Activated CD4-positive, alpha-beta T cell treated with anti-CD3 and anti-CD28 coated beads, Interleukin-2, amount 50 U/mL, for 1 hour (primary cell): ENCODE results near the gene IFT52.
"Not testable (repeated sequence)": the region's sequence is repeated elsewhere in the genome, so short reads cannot be mapped to it uniquely, and the experiment has no call there.

Source experiments
- DNase-seq: peaks from one replicate; pipeline ENCODE4 v3.0.0-alpha.2; 2020

The IFT52 gene

DNA sequence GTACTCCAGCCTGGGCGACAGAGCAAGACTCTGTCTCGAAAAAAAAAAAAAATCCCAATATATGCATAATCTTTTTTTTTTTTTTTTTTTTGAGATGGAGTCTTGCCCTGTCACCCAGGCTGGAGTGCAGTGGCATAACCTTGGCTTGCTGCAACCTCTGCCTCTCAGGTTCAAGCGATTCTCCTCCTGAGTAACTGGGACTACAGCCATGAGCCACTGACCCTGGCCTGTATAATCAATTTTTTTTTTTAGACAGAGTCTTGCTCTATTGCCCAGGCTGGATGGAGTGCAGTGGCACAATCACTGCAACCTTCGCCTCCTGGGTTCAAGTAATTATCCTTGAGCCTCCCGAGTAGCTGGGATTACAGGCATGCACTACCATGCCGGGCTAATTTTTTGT, 64.4 kb downstream of the IFT52 start:
- not testable (repeated sequence) for DNase-seq

DNA sequence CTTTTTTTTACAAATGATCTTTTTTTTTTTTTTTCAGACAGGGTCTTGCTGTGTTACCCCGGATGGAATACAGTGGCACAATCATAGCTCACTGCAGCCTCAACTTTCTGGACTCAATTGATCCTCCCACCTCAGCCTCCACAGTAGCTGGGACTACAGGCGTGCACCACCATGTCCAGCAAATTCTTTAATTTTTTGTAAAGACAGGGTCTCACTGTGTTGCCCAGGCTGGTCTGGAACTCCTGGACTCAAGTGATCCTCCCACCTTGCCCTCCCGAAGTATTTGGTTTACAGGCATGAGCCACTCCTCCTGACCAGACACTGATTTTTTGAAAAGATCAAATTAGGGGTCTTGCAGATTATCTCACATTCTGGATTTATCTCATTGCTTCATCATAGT, 65.2 kb downstream of the IFT52 start:
- no peak for DNase-seq

DNA sequence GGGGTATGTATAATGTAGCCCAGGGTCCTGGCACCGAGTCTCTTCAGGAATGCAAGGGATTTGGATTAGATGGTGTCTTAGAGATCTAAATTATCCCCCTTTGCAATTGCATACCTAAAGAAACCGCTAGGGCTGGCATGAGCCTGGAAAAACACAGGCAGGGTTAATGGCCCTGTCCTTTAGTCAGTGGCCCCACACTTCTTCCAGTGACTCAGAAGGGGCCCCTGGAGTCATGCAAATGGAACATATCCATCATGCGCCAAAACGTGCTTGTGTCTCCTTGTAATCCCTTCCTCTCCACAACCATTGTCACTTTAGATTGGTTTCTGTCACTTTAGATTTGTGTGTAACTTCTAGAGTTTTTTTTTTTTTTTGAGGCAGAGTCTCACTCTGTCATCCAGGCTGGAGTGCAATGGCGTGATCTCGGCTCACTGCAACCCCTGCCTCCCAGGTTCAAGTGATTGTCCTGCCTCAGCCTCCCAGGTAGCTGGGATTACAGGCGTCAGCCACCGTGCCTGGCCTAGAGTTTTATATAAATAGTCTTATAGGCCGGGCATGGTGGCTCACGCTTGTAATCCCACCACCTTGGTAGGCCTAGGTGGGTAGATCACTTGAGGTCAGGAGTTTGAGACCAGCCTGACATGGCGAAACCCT, 67.5 kb downstream of the IFT52 start:
- DNase-seq = no peak

DNA sequence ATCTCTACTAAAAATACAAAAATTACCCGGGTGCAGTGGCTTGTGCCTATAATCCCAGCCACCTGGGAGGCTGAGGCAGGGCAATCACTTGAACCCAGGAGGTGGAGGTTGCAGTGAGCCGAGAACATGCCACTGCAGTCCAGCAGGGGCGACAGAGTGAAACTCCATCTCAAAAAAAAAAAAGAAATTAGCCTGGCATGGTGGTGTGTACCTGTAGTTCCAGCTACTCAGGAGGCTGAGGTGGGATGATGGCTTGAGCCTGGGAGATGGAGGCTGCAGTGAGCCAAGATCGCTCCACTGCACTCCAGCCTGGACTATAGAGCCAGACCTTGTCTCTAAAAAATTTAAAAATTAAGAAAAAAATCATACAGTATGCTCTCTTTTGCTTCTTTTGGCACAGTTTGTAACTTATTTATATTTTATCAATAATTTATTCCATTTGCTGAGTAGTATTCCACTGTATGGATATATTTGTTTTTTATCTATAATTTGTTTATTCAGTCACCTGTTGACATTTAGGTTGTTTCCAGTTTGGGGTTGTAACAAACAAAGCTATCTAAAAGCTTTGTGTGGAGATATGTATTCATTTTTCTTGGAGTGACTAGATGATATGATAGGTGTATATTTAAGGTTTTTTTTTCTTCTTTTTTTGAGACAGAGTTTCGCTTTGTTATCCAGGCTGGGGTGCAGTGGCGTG, 68.1 kb downstream of the IFT52 start:
- no peak for DNase-seq

DNA sequence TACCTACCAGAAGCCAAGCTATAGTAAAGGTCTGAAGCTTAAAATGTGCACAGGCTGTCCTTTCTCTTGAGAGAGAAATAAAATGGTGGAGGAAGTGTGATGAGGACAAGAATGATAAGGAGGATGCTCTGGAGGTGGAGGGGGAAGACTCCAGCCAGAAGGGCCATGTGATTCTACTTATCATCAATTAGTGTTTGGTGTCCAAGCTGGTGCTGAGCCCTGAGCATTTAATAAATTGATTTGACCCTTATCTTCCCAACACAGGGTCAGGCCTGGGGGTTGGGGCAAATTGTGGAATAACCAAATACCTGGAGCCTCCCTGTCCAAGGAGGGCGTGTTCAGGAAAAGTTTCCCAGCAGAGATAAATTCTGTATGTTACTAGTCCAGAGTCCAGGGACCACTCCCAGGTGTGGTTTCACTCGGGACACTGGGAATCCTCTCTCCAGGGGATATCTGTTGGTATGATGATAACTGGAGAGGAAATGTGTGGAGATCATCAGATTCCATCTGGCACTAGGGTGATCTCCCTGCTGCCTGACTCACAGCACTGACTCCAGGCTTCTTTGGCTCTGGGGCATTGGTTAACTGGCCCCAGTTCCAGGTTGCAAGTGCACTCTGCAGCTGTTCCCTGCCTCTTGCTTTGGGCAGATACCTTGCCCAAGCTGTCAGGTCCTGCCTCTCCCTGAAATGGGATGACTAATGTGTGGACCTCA, 72.4 kb downstream of the IFT52 start:
- no peak for DNase-seq

DNA sequence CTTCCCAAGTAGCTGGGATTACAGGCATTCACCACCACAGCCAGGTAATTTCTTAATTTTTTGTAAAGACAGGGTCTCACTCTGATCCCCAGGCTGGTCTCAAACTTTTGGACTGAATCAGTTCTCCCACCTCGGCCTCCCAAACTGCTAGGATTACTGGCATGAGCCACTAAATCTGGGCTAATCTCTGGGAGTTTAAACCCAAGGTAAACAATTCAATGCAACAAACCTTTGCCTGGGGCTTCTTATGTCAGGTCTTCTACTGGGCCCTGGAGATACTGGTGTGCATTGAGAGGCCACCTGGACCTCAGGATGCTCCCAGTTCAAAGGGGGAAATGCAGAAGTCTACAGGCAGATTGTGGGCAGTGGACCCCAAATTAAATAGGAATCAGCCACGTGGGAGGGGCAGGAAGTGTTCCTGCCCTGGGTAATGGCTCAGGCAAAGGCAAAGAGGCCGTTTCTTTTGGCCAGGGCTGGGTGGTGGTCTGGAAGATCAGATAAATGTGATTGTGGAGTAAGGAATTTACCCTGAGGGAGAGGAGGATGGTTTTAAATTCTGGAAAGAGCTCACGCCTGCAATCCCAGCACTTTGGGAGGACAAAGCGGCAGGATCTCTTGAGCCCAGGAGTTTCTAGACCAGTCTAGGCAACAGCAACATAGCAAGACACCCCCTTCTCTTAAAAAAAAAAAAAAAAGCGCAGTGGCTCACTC, 74.9 kb downstream of the IFT52 start:
- no peak for DNase-seq

DNA sequence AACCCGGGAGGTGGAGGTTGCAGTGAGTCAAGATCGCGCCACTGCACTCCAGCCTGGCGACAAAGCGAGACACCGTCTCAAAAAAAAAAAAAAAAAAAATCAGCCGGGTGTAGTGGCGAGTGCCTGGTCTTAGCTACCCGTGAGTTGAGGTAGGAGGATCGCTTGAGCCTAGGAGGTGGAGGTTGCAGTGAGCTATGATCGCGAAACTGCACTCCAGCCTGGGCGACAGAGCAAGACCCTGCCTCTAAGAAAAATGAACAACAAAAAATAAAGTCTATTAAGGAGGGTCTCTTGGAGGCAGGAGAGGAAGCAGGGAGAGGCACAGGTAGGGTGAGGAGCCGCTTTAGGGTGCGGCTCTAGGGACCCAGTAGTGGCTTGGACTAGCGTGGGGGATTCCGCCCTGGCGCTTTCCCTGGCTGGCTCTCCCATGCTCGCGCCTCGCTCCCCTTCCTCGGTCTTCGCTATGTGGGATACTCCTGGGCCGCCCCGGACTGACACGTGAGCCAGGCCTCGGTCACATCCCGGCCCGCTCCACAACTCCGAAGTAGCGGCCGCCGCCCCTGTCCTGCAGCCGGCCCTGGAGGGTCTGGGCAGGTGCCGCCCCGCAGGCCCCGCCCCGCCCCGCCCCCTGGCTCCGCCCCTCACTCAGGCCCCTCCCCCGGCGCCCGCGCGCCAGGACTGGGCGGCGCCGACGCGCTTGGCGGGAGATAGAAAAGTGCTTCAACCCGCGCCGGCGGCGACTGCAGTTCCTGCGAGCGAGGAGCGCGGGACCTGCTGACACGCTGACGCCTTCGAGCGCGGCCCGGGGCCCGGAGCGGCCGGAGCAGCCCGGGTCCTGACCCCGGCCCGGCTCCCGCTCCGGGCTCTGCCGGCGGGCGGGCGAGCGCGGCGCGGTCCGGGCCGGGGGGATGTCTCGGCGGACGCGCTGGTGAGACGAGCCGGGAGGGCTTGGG, 75.9 kb downstream of the IFT52 start, which contains the start of gene MYBL2:
MYBL2 (plus strand) TSS at position 739 of the 953 bp plus-strand sequence; CDS start at position 909, 170 bp downstream.
- DNase-seq = peak; percentile 69

DNA sequence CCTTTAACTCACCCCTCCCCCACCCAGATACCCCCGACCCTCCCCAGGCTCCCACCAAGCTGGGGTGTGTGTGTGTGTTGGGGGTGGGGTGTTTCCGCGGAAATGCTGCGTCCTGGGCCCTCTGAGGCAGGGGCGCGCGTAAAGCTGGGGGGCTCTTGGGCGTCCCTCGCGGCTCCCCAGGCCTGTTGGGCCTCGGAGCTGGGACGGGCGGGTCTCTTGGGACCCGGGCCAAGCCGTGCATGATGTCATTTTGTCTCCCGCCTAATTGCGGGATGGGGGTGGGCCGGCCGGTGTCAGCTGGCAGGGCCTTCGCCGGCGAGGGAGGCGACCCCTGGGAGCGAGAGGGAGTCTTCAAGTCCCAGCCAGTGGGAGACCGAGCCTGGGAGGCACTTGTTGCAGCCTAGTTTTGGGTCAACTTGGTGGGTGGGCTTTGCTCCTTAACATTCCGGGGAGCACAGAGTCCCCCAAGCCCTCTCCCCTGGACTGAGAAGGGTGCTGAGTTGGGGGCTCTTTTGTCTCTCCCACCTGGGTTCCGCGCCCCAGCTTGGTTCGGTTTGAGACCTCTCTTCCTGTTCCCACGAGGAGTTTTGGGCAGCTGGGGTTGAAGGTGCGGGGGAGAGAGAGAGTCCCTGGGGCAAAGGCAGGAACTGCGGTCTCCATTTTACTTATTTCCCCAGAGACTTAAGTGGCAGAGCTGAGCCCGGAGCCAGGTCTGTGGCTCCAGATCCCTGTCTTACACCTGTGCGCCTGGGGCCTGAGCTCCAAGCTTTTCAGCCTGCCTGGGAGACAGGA, 76.8 kb downstream of the IFT52 start:
- no peak for DNase-seq

DNA sequence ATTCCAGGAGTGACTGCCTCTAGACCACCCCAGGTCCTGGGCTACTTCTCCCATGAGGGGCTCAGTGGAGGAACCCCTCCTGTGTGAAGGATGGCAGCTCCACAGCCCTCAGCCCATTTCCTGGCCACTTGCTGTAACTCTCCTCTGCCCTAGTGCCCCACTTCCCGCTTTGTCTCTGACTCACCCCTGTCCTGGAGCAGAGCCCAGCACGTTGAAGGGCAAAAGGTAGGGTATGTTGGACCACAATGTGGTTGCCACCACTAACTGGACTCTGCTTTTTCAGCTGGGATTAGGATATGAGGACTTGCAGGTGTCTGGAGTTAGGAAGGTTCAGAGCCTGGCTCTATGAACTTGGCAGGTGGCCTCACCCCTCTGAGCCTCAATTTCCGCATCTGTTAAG, 78.6 kb downstream of the IFT52 start:
- DNase-seq = no peak

DNA sequence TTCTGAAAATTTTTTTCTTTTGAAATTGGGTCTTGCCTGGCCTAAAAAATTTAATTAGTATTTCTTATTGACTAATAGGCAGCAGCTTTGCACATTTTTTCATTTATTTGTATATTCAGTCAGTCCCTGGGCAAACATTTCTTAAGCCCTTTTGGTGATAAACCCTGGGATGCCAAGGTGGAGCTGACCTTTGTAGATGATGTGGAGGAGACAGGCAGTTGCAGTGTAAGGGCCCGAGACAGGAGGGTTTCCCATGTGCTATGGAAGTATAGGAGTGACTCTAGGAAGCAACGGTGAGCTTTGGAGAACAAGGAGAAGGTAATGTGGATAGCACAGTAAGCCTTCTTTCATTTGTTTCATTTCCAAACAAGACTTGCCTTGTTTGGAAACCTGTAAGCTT, 79.7 kb downstream of the IFT52 start:
- no peak for DNase-seq

DNA sequence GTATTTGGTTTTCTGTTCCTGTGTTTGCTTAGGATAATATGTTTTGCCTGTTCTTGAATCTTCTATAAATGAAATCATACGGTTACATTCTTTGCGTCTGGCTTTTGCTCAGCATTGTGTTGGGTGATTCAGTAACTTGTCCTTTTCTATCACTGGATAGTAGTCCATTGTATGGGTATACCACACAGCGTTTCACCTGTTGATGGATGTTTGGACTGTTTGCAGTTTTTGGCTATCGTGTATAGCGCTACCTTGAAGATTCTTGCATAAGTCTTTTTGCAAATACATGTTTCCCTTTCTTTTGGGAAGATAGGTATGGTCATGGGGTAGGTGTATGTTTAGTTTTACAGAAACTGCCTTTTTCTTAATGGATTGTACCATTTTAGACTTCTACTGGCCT, 85.6 kb downstream of the IFT52 start:
- DNase-seq = no peak

DNA sequence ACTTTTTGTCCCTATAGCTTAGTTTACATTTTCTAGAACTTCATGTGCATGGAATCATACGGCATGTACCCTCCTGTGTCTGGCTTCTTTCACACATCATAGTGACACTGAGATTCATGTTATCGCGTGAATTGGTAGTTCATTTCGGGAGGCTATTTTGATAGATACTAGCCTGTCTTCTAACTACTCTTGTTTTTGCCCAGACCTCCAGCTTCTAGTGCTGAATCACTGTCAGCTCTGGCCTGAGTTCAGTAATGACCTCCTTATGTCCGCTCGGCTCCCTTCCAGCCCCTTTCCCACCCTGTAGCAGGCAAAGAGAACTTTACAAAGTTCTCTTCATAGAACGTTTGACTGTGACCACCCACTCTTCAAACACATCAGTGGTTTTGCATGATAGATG, 90.2 kb downstream of the IFT52 start:
- no peak for DNase-seq

DNA sequence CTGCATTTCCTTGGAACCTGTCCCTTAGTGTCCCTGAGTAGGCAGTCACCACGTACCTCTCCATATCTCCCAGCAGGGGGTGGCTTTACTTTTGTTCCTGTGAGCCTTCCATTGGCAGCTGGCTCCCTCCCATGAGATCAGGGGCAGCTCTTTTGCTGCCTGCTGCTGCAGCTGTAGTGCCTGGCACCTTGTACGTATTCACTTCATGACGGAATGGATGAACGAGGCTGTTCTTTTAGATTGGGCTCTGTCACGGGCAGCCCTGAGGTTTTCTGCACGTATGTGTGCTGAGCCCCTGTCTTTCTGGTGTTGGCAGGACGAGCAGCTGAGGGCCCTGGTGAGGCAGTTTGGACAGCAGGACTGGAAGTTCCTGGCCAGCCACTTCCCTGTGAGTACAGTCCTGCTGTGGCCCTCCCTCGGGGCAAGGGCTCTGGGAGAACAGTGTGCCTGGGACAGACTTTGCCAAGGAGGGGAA, 90.8 kb downstream of the IFT52 start:
- no peak for DNase-seq

DNA sequence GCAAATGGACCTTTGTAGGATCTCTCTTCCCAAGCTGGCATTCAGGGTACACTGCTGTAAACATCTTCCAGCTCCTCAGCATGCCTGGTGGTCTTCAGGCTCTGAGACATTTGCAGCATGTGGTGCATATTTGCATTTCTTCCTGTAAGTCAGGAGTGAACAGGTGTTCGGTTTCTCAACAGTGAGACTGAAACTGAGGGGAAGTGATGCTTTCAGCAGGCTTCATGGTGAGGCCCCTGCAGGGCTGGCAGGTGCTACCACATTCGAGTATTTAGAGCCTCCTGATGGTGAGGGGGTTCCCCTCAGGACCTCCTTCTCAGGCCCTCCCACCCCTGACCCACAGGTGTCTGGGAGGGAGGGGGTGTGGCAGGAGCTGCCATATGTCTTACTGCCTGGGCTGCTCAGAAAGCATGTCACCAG, 91.3 kb downstream of the IFT52 start:
- DNase-seq = no peak

DNA sequence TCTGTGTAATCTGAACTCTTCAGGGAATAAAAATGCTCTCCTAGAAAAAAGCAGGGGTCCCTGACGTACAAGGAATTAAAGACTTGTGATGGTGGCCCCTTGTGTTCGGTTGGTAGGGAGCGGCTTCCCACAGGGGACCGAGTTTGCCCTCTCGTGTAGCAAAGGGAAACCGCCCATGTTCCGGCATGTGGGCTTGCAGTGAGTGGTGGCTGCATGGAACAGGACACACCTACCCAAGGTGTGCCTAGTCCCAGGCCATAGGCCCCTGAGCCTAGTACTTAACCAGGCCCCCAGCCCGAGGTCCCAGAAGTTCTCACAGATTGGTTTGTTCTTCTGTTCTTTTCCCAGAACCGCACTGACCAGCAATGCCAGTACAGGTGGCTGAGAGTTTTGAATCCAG, 91.7 kb downstream of the IFT52 start:
- no peak for DNase-seq

DNA sequence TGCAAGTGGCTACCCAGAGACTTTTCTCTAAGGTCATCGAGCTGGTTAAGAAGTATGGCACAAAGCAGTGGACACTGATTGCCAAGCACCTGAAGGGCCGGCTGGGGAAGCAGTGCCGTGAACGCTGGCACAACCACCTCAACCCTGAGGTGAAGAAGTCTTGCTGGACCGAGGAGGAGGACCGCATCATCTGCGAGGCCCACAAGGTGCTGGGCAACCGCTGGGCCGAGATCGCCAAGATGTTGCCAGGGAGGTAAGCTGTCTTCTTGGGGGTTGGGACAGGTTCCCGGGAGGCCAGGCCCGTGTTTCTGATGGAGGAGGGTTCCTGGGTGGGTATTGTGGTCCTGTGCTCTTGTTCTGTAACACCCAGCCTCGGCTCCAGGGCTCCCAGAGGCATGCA, 96.1 kb downstream of the IFT52 start:
- no peak for DNase-seq

DNA sequence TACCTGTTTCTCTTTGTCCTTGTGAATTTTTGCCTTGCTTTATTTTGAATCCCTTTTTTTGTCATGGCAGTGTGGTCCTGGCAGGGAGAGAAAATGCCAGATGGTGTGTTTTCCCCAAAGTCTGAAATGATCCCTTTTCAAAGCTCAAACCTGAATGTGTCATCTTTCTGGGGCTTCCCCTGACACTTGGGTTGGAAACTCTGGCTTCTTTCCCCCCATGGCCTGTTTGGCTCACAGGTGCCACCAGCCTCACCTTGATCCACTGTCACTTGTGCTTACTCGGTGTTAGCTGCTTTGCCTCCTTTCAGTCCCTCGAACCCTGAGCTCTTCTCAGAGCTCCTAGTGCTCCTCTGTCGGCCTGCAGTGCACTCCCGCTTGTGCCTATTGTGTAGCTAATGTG, 98.4 kb downstream of the IFT52 start:
- no peak for DNase-seq

DNA sequence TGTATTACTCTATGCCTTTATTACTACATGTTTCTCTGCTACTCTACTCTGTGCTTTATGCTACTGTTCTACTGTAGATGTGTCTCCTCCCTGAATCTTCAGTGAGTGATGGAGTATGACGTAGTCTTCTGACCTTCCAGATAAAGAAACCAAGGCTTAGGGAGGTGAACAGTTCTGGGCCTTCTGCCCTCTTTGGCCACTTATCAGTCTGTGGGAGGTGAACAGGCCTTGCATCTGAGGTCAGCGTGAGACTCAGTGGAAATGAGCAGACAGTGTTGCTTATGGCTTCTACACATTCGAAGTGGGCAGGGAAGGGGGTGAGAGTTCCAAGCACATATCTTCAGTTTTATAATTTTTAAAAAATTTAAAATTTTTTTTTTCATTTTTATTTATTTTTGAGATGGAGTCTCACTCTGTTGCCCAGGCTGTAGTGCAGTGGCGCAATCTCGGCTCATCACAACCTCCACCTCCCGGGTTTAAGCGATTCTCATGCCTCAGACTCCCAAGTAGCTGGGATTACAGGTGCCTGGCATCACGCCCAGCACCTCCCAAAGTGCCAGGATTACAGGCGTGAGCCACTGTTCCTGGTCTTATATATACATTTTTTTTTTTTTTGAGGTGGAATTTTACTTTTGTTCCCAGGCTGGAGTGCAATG, 100.3 kb downstream of the IFT52 start:
- DNase-seq = no peak

DNA sequence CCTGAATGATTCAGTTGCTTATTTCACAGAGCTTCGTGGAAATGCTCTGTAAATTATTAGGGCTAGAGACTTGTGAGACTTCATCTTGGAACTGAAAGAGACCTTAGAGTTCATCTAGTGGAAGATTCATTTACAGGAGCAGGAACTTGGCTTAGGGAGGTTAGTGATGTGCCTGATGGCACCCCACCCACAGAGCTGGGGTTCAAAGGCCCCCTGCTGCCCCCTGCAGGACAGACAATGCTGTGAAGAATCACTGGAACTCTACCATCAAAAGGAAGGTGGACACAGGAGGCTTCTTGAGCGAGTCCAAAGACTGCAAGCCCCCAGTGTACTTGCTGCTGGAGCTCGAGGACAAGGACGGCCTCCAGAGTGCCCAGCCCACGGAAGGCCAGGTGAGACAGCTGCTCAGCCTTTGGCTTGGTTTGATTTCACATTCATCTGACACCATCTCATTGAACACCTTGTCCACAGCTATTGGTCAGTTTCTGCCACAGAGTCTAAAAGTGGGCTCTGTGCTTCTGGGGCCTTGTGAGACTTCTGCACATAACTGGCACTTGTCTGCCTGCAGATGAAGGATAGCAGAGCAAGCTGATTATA, 101.3 kb downstream of the IFT52 start:
- peak; percentile 50 for DNase-seq

DNA sequence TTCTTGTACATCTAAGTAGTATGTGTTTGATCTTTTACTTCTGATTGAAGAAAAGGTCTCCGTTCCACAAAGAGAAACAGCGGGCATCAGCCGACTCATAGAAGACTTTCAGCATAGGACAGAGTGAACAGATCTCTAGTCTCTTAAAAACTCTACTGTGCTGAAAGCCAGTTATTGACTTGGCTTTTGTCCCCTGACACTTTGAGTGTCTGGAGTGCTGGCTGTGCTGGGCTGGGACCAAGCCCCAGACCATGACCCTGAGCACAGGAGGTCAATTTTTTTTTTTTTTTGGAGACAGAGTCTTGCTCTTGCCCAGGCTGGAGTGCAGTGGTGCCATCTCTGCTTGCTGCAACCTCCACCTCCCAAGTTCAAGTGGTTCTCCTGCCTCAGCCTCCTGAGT, 104.0 kb downstream of the IFT52 start:
- no peak for DNase-seq
